Lung (tissue), 12 donors: Measurements from ENCODE around the gene ARL13B. TPM values are rescaled to one million over a fixed set of nuclear protein-coding genes. Genes with fewer than 3 reads are reported as not detected.

Experiments used
- ATAC-seq: fragments of 200-7000 bp; cut with Tn5 transposase; one replicate; pipeline ENCODE4 v1.9.1; 2020; ENCODE audit warnings: moderate number of reproducible peaks; ENCODE audit not compliant: insufficient read depth, low FRiP score
- DNase-seq, 3 donors: peaks; one replicate each; pipeline ENCODE4 v3.0.0-alpha.2; 2013 to 2017
- H3K27ac ChIP-seq, 2 donors: one replicate each; pipeline ENCODE4 v1.5.1; 2013; ENCODE audit warnings: mild to moderate bottlenecking in 2 of 2, moderate library complexity in 2 of 2, control low read depth in 1 of 2, inconsistent platforms in 1 of 2, low read depth in 1 of 2, low read length in 1 of 2
- H3K27me3 ChIP-seq, 3 donors: one replicate each; pipeline ENCODE4 v1.5.1; 2013; ENCODE audit warnings: low read length in 2 of 3; ENCODE audit not compliant: control insufficient read depth in 3 of 3, insufficient read depth in 3 of 3
- H3K36me3 ChIP-seq, 4 donors: one replicate each; pipeline ENCODE4 v1.5.1; 2013; ENCODE audit warnings: low read length in 4 of 4, mild to moderate bottlenecking in 1 of 4, moderate library complexity in 1 of 4; ENCODE audit not compliant: control insufficient read depth in 4 of 4, insufficient read depth in 4 of 4
- H3K4me1 ChIP-seq, 5 donors: one replicate each; pipeline ENCODE4 v1.5.1; 2013; ENCODE audit warnings: low read length in 5 of 5, mild to moderate bottlenecking in 2 of 5, moderate library complexity in 1 of 5; ENCODE audit not compliant: control insufficient read depth in 5 of 5, insufficient read depth in 5 of 5
- H3K4me3 ChIP-seq: one replicate; pipeline ENCODE4 v1.5.1; 2013; ENCODE audit warnings: mild to moderate bottlenecking, control low read depth, moderate library complexity
- H3K9ac ChIP-seq, 2 donors: one replicate each; pipeline ENCODE4 v1.5.1; 2013; ENCODE audit warnings: low read length in 2 of 2, control low read depth in 1 of 2; ENCODE audit not compliant: insufficient read depth in 1 of 2
- H3K9me3 ChIP-seq, 4 donors: one replicate each; pipeline ENCODE4 v1.5.1; 2013; ENCODE audit warnings: low read length in 3 of 4, mild to moderate bottlenecking in 1 of 4, moderate library complexity in 1 of 4; ENCODE audit not compliant: control insufficient read depth in 4 of 4, insufficient read depth in 3 of 4
- CTCF ChIP-seq: IDR thresholded peaks from 2 replicates; pipeline ENCODE4 v1.5.1; 2012; ENCODE audit warnings: mild to moderate bottlenecking; ENCODE audit errors: control extremely low read depth, extremely low read depth
- WGBS, 2 donors: extraction: QIAGEN DNeasy Blood & Tissue Kit; methylation state at CpG; one replicate each; pipeline ENCODE4 v1.1.7; 2013; 5-methylcytosine and 5-hydroxymethylcytosine counted together
- polyA plus RNA-seq, 2 donors: library from polyadenylated mRNA; stranded (reverse); fragments of 200-250 nt; gene quantifications; one replicate each; pipeline ENCODE4 v1.2.1, GENCODE V29; 2013
- total RNA-seq, 2 donors: library from RNA; depleted of rRNA in 1 of 2; stranded (reverse); fragments of >200 nt in 1 of 2; gene quantifications; one replicate each; pipeline ENCODE4 v1.2.1, GENCODE V29; 2014 to 2021
- donor health status: control.
- donor health status: control.
- donor health status: Bipolar disorder and iron deficiency.
- donor health status: healthy.
- donor health status: DM: yes; HTN: yes; CAD: no.

ARL13B gene
- total and polyA plus RNA-seq, 4 donors = 8.4 to 19.6 (median 13.2) TPM

DNA sequence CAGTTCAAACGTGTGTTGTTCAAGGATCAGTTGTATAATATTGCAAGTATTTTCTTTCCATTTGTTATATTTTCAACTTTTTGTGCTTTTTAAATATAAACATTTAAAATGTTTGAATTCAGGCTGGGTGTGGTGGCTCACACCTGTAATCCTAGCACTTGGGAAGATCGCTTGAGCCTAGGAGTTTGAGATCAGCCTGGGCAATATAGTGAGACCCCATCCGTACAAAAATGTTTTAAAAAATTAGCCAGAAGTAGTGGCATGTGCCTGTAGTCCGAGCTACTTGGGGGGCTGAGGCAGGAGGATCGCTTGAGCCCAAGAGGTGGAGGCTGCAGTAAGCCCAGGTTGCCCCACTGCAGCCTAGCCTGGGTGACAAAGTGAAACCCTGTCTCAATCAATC, 4.7 kb downstream of the ARL13B start:
- no peak for ATAC-seq
- WGBS, 2 donors = 94 to 95% methylated on average over 5 of the region's 5 CpGs
- Histone ChIP-seq H3K36me3 (no peaks in the 10 kb centered on the region), H3K4me3 (no peak overlapping the region), H3K27me3 (no peaks in the 10 kb centered on the region), H3K4me1 (peaks cover 0 to 20% (median 10%) of the 10 kb centered on the region in 5 donors), H3K27ac (no peak overlapping the region), H3K9ac (no peak overlapping the region), H3K9me3 (no peaks in the 10 kb centered on the region)
- TF ChIP-seq CTCF = no peak
- no peak for DNase-seq

DNA sequence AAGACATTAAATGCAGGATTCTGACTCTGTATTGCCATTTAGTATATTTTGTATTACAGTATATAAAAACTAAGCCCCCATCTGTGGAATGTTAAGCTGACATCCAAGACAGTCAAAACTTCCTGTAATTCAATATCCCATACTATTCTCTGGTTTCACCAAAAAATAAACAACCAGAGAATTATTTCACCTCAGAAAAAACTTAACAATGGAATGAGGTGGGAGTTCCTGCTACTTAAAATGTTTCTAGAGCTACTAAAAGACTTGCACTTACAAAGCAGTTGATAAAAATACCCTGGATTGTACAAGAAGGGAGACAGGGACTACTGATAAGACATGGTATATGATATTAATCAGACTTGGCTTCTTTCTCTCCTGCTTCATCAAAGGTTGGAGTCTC, 8.3 kb downstream of the ARL13B start:
- peak in 1 of 3 donors; percentile 28 for DNase-seq
- Histone ChIP-seq H3K9ac (no peak overlapping the region), H3K9me3 (no peaks in the 10 kb centered on the region), H3K27ac (no peak overlapping the region), H3K4me1 (peaks cover 0 to 9% (median 6%) of the 10 kb centered on the region in 5 donors), H3K4me3 (no peak overlapping the region), H3K36me3 (peaks cover 0 to under 1% (median 0%) of the 10 kb centered on the region in 4 donors), H3K27me3 (no peaks in the 10 kb centered on the region)
- TF ChIP-seq CTCF = no peak
- no peak for ATAC-seq

DNA sequence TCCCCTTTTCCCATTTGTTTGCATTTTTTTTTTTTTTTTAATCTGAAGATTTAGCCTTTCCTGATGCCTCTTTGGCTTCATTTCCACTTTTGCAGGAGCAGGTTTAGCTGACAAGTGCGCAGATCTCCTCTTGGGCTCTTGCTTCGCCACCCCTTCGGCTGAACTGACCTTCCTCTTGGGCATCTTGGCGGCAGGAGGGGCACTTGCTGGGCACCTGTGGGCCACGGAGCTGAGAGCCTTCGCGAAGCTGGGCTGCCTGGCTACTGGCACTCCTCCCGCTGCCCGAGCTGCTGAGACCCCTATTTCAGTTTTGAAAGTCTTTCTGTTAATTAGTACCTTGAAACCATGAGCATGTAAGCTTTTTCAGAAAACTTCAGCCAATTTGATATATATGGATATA, 8.8 kb downstream of the ARL13B start:
- H3K9ac ChIP-seq = no peak overlapping the region
- peaks cover 0 to 9% (median 6%) of the 10 kb centered on the region in 5 donors for H3K4me1 ChIP-seq
- DNase-seq = no peak
- WGBS, 2 donors = 68 to 92% methylated on average over 9 of the region's 9 CpGs
- ATAC-seq = no peak
- no peak for TF ChIP-seq CTCF
- no peak overlapping the region for H3K27ac ChIP-seq
- no peaks in the 10 kb centered on the region for H3K27me3 ChIP-seq
- H3K4me3 ChIP-seq = no peak overlapping the region
- H3K9me3 ChIP-seq = no peaks in the 10 kb centered on the region
- peaks cover 0 to 1% (median 0%) of the 10 kb centered on the region in 4 donors for H3K36me3 ChIP-seq

GRCh38 chr3:93989241-93989640, 9.3 kb downstream of the ARL13B start:
- 65 to 73% methylated on average over 3 of the region's 3 CpGs for WGBS, 2 donors
- peaks cover 0 to 9% (median 6%) of the 10 kb centered on the region in 5 donors for H3K4me1 ChIP-seq
- H3K9ac ChIP-seq = no peak overlapping the region
- H3K4me3 ChIP-seq = no peak overlapping the region
- no peak for TF ChIP-seq CTCF
- no peak for ATAC-seq
- no peaks in the 10 kb centered on the region for H3K27me3 ChIP-seq
- H3K27ac ChIP-seq = no peak overlapping the region
- no peaks in the 10 kb centered on the region for H3K9me3 ChIP-seq
- DNase-seq = no peak
- H3K36me3 ChIP-seq = peaks cover 0 to 1% (median 0%) of the 10 kb centered on the region in 4 donors
